OCI-LY1 (cell line): Measurements from ENCODE around the gene UCMA.

ENCODE experiments used
- H2AFZ ChIP-seq: fragments of 200-600 bp; sonication (generic), shearing (Covaris generic); 2 replicates; pipeline ENCODE4 v1.6.0; 2014; ENCODE audit warnings: antibody characterized with exemption, mild to moderate bottlenecking, low read length
- H3F3A ChIP-seq: fragments of 200-600 bp; sonication (generic), shearing (Covaris generic); 2 replicates; pipeline ENCODE4 v1.6.0; 2014; ENCODE audit warnings: mild to moderate bottlenecking, antibody characterized with exemption, low read length, moderate library complexity; ENCODE audit not compliant: insufficient read depth
- H3K27ac ChIP-seq: fragments of 200-600 bp; sonication (generic); 2 replicates; pipeline ENCODE4 v1.5.1; 2014; ENCODE audit warnings: low read length, mixed run types, mild to moderate bottlenecking, low read depth; ENCODE audit not compliant: poor library complexity, severe bottlenecking
- H3K27me3 ChIP-seq: fragments of 200-600 bp; sonication (generic); 2 replicates; pipeline ENCODE4 v1.6.0; 2014; ENCODE audit warnings: antibody characterized with exemption, mild to moderate bottlenecking, low read length, moderate library complexity; ENCODE audit not compliant: insufficient read depth
- H3K36me3 ChIP-seq: fragments of 200-600 bp; sonication (generic); 2 replicates; pipeline ENCODE4 v1.6.1; 2014; ENCODE audit warnings: mild to moderate bottlenecking, antibody characterized with exemption, low read length, moderate library complexity, mixed read lengths; ENCODE audit not compliant: insufficient read depth
- H3K4me1 ChIP-seq: fragments of 200-600 bp; sonication (generic); 2 replicates; pipeline ENCODE4 v1.5.1; 2014; ENCODE audit warnings: mild to moderate bottlenecking, low read length, moderate library complexity; ENCODE audit not compliant: insufficient read depth, severe bottlenecking
- H3K4me2 ChIP-seq: fragments of 200-600 bp; sonication (generic), shearing (Covaris generic); 2 replicates; pipeline ENCODE4 v1.6.1; 2014; ENCODE audit warnings: low read length
- H3K4me3 ChIP-seq: fragments of 200-600 bp; sonication (generic); 2 replicates; pipeline ENCODE4 v1.5.1; 2014; ENCODE audit warnings: low read length, low read depth, mild to moderate bottlenecking, mixed read lengths; ENCODE audit not compliant: poor library complexity, severe bottlenecking
- H3K79me2 ChIP-seq: fragments of 200-600 bp; shearing (Covaris generic); 2 replicates; pipeline ENCODE4 v1.6.1; 2016; ENCODE audit warnings: mixed run types, low read length, mixed read lengths; ENCODE audit not compliant: insufficient read depth
- H3K9ac ChIP-seq: fragments of 200-600 bp; sonication (generic), shearing (Covaris generic); 2 replicates; pipeline ENCODE4 v1.6.1; 2014; ENCODE audit warnings: mild to moderate bottlenecking, low read length, mixed read lengths
- H3K9me2 ChIP-seq: fragments of 200-600 bp; sonication (generic), shearing (Covaris generic); 2 replicates; pipeline ENCODE4 v1.6.1; 2014; ENCODE audit warnings: low read depth, mild to moderate bottlenecking, low read length, mixed read lengths
- H3K9me3 ChIP-seq: fragments of 200-600 bp; shearing (Covaris generic); 2 replicates; pipeline ENCODE4 v1.6.1; 2014; ENCODE audit warnings: low read length, mixed read lengths
- H4K20me1 ChIP-seq: fragments of 200-600 bp; sonication (generic), shearing (Covaris generic); 2 replicates; pipeline ENCODE4 v1.6.0; 2016; ENCODE audit warnings: mild to moderate bottlenecking, low read length; ENCODE audit not compliant: insufficient read depth
- CTCF ChIP-seq: fragments of 200-600 bp; sonication (generic), shearing (Covaris generic); IDR thresholded peaks from 2 replicates; pipeline ENCODE4 v1.5.1; 2017; ENCODE audit warnings: mild to moderate bottlenecking, antibody characterized with exemption, low read length, moderate library complexity, mixed read lengths
- EZH2 ChIP-seq: fragments of 200-600 bp; sonication (generic), shearing (Covaris generic); IDR thresholded peaks from 2 replicates; pipeline ENCODE4 v1.8.0; 2017; ENCODE audit warnings: borderline replicate concordance, mixed run types, mild to moderate bottlenecking, antibody characterized with exemption, low read length, moderate library complexity, mixed read lengths

Gene UCMA

GRCh38 chr10:13190816-13191215, 43.4 kb downstream of the UCMA start:
- no peaks in the 10 kb centered on the region for H3K9me2 ChIP-seq
- no peak overlapping the region for H3K4me3 ChIP-seq
- H4K20me1 ChIP-seq, result no peaks in the 10 kb centered on the region
- peaks cover 62% of the 10 kb centered on the region for H3K36me3 ChIP-seq
- no peak overlapping the region for H3K27ac ChIP-seq
- no peak overlapping the region for H2AFZ ChIP-seq
- H3K9me3 ChIP-seq, result no peaks in the 10 kb centered on the region
- TF ChIP-seq EZH2 (no peak), CTCF (no peak)
- H3K9ac ChIP-seq, result no peak overlapping the region
- no peaks in the 10 kb centered on the region for H3K27me3 ChIP-seq
- no peaks in the 10 kb centered on the region for H3K4me1 ChIP-seq
- H3F3A ChIP-seq, result no peaks in the 10 kb centered on the region
- no peak overlapping the region for H3K4me2 ChIP-seq
- H3K79me2 ChIP-seq, result no peaks in the 10 kb centered on the region

- Histone ChIP-seq H3K9me3 (no peaks in the 10 kb centered on the region), H3K9me2 (no peaks in the 10 kb centered on the region), H3K79me2 (no peaks in the 10 kb centered on the region), H3K4me2 (no peak overlapping the region), H3K9ac (no peak overlapping the region), H3K27me3 (no peaks in the 10 kb centered on the region), H2AFZ (no peak overlapping the region), H3K27ac (no peak overlapping the region), H3K36me3 (peaks cover 65% of the 10 kb centered on the region), H4K20me1 (no peaks in the 10 kb centered on the region), H3K4me1 (no peaks in the 10 kb centered on the region), H3F3A (no peaks in the 10 kb centered on the region), H3K4me3 (no peak overlapping the region)
- no peak for TF ChIP-seq EZH2
- no peak for TF ChIP-seq CTCF
These were observed 44.2 kb downstream of the UCMA start for GRCh38 chr10:13189961-13190360.

GRCh38 chr10:13188593-13188992, 45.6 kb downstream of the UCMA start:
- no peaks in the 10 kb centered on the region for H3F3A ChIP-seq
- H3K4me1 ChIP-seq, result no peaks in the 10 kb centered on the region
- no peak overlapping the region for H3K27ac ChIP-seq
- no peaks in the 10 kb centered on the region for H3K27me3 ChIP-seq
- no peak overlapping the region for H3K9ac ChIP-seq
- no peak overlapping the region for H2AFZ ChIP-seq
- peaks cover 69% of the 10 kb centered on the region for H3K36me3 ChIP-seq
- no peak overlapping the region for H3K4me2 ChIP-seq
- H3K9me2 ChIP-seq, result no peaks in the 10 kb centered on the region
- H3K9me3 ChIP-seq, result no peaks in the 10 kb centered on the region
- TF ChIP-seq EZH2, result no peak
- TF ChIP-seq CTCF, result no peak
- no peaks in the 10 kb centered on the region for H3K79me2 ChIP-seq
- no peaks in the 10 kb centered on the region for H4K20me1 ChIP-seq
- no peak overlapping the region for H3K4me3 ChIP-seq
